ELF-1 (cell line): ENCODE measurements around the gene ANKS1B.

Experiments
- DNase-seq: peaks from one replicate; pipeline ENCODE4 v3.0.0-alpha.2; 2016; ENCODE audit warnings: low read depth, low spot score

ANKS1B gene

GRCh38 chr12:98686603-98687002 is 1298.1 kb downstream of the ANKS1B start:
- no peak for DNase-seq
